Stimulated activated CD8-positive, alpha-beta memory T cell treated with anti-CD3 and anti-CD28 coated beads, Interleukin-15, amount 100 ng/mL, for 24 hours (primary cell): Measurements from ENCODE around the gene ATG10.
A peak's percentile ranks its signal among the peaks of the same experiment; 100 is the strongest.

Experiments used
- DNase-seq: peaks from one replicate; pipeline ENCODE4 v3.0.0-alpha.2; 2020; ENCODE audit warnings: low read depth

The ATG10 gene

GRCh38 chr5:82277987-82278710 lies 306.3 kb downstream of the ATG10 start, which contains the start of gene RPS23:
RPS23 (minus strand) TSS chr5:82278354; CDS start chr5:82278323, 31 bp downstream.
- peak; percentile 79 for DNase-seq

GRCh38 chr5:82278711-82279370 lies 307.0 kb downstream of the ATG10 start:
- no peak for DNase-seq

GRCh38 chr5:82283893-82284292 lies 312.1 kb downstream of the ATG10 start:
- no peak for DNase-seq

- DNase-seq: no peak
These were observed 313.4 kb downstream of the ATG10 start for GRCh38 chr5:82285206-82285605.

GRCh38 chr5:82287625-82288024 lies 315.8 kb downstream of the ATG10 start:
- no peak for DNase-seq

- no peak for DNase-seq
These were observed 318.2 kb downstream of the ATG10 start for GRCh38 chr5:82290005-82290404.

GRCh38 chr5:82290908-82291307 lies 319.1 kb downstream of the ATG10 start:
- DNase-seq: no peak

- DNase-seq: no peak
These were observed 319.6 kb downstream of the ATG10 start for GRCh38 chr5:82291420-82291819.

- no peak for DNase-seq
These were observed 323.3 kb downstream of the ATG10 start for GRCh38 chr5:82295144-82295543.

- no peak for DNase-seq
These were observed 324.2 kb downstream of the ATG10 start for GRCh38 chr5:82295959-82296531.

- DNase-seq: no peak
These were observed 325.1 kb downstream of the ATG10 start for GRCh38 chr5:82296929-82297328.

GRCh38 chr5:82297711-82298110 lies 325.9 kb downstream of the ATG10 start:
- no peak for DNase-seq

GRCh38 chr5:82298668-82299067 lies 326.8 kb downstream of the ATG10 start:
- no peak for DNase-seq

- DNase-seq: no peak
These were observed 329.4 kb downstream of the ATG10 start for GRCh38 chr5:82301190-82301589.
